Immature natural killer cell (primary cell): Measurements from ENCODE around the gene MAVS. TPM values are rescaled to one million over a fixed set of nuclear protein-coding genes. Genes with fewer than 3 reads are reported as not detected.
A peak's percentile ranks its signal among the peaks of the same experiment; 100 is the strongest.
"Not testable (repeated sequence)": the region's sequence is repeated elsewhere in the genome, so short reads cannot be mapped to it uniquely, and the experiment has no call there.

Source experiments
- DNase-seq, 3 donors: peaks; one replicate each; pipeline ENCODE4 v3.0.0; 2022; ENCODE audit warnings: mixed read lengths in 1 of 3
- H3K27ac Mint-ChIP-seq, 6 donors: one replicate each; pipeline ENCODE4 v1.8.0; 2020; ENCODE audit warnings: mixed read lengths in 6 of 6, mild to moderate bottlenecking in 5 of 6, inconsistent platforms in 4 of 6, moderate library complexity in 3 of 6
- H3K27me3 Mint-ChIP-seq, 3 donors: one replicate each; pipeline ENCODE4 v1.8.0; 2020 to 2021; ENCODE audit warnings: low read depth in 3 of 3, mild to moderate bottlenecking in 3 of 3, mixed read lengths in 3 of 3, moderate library complexity in 3 of 3, inconsistent platforms in 1 of 3
- H3K36me3 Mint-ChIP-seq, 3 donors: one replicate each; pipeline ENCODE4 v1.8.0; 2020; ENCODE audit warnings: mixed read lengths in 3 of 3, inconsistent platforms in 2 of 3, mild to moderate bottlenecking in 2 of 3
- H3K4me1 Mint-ChIP-seq, 2 donors: one replicate each; pipeline ENCODE4 v1.8.0; 2020; ENCODE audit warnings: inconsistent platforms in 2 of 2, mild to moderate bottlenecking in 2 of 2, mixed read lengths in 2 of 2, moderate library complexity in 1 of 2
- H3K4me3 Mint-ChIP-seq, 5 donors: one replicate each; pipeline ENCODE4 v1.8.0; 2020; ENCODE audit warnings: mild to moderate bottlenecking in 5 of 5, mixed read lengths in 5 of 5, inconsistent platforms in 3 of 5, moderate library complexity in 3 of 5
- H3K9me3 Mint-ChIP-seq, 6 donors: one replicate each; pipeline ENCODE4 v1.8.0; 2020; ENCODE audit warnings: mild to moderate bottlenecking in 6 of 6, mixed read lengths in 6 of 6, inconsistent platforms in 4 of 6, moderate library complexity in 3 of 6
- polyA plus RNA-seq, 3 donors: library from polyadenylated mRNA; unstranded; fragments of 300-500 nt; fragmentation: Illumina TruSeq; gene quantifications; one replicate each; pipeline ENCODE4 v1.2.3, GENCODE V29; 2021

Gene MAVS
- polyA plus RNA-seq, 3 donors from 2014 or later = 1.8 to 9.3 (median 2.5) TPM

- not testable (repeated sequence) for H3K27me3 Mint-ChIP-seq, DNase-seq, H3K9me3 Mint-ChIP-seq, H3K36me3 Mint-ChIP-seq, H3K27ac Mint-ChIP-seq
- Mint-ChIP-seq H3K4me1 (peaks cover 17 to 29% of the 10 kb centered on the region in 2 donors), H3K4me3 (peak overlapping the region in 1 of 5 donors; percentile 30)
Measured at GRCh38 chr20:3843990-3844619, 2.5 kb upstream of the MAVS start.

- no peak for DNase-seq
- Mint-ChIP-seq H3K4me3 (peak overlapping the region; percentile 86 to 91 (median 90)), H3K27me3 (peaks cover 0 to 5% (median 2%) of the 10 kb centered on the region in 3 donors), H3K36me3 (no peaks in the 10 kb centered on the region), H3K4me1 (peaks cover 24 to 31% of the 10 kb centered on the region in 2 donors), H3K27ac (peak overlapping the region; percentile 83 to 92 (median 88)), H3K9me3 (no peaks in the 10 kb centered on the region)
Measured at GRCh38 chr20:3846378-3846739, 275 bp upstream of the MAVS start.

- peaks cover 0 to 5% (median 2%) of the 10 kb centered on the region in 3 donors for H3K27me3 Mint-ChIP-seq
- H3K4me3 Mint-ChIP-seq = peak overlapping the region; percentile 86 to 91 (median 90)
- peak overlapping the region; percentile 83 to 92 (median 89) for H3K27ac Mint-ChIP-seq
- no peak for DNase-seq
- H3K9me3 Mint-ChIP-seq = no peaks in the 10 kb centered on the region
- peaks cover 24 to 33% of the 10 kb centered on the region in 2 donors for H3K4me1 Mint-ChIP-seq
- no peaks in the 10 kb centered on the region for H3K36me3 Mint-ChIP-seq
Measured at GRCh38 chr20:3847429-3847940, 851 bp downstream of the MAVS start.

- peaks cover 0 to 5% (median 2%) of the 10 kb centered on the region in 3 donors for H3K27me3 Mint-ChIP-seq
- no peaks in the 10 kb centered on the region for H3K9me3 Mint-ChIP-seq
- no peaks in the 10 kb centered on the region for H3K36me3 Mint-ChIP-seq
- no peak for DNase-seq
- peaks cover 24 to 33% of the 10 kb centered on the region in 2 donors for H3K4me1 Mint-ChIP-seq
- H3K4me3 Mint-ChIP-seq = peak overlapping the region; percentile 42 to 90 (median 86)
- H3K27ac Mint-ChIP-seq = peak overlapping the region; percentile 71 to 91 (median 83)
Measured at GRCh38 chr20:3848565-3848964, 1.9 kb downstream of the MAVS start.

- Mint-ChIP-seq H3K36me3 (peaks cover 3 to 15% (median 7%) of the 10 kb centered on the region in 3 donors), H3K27ac (no peak overlapping the region), H3K9me3 (no peaks in the 10 kb centered on the region), H3K27me3 (peaks cover 0 to 1% (median 0%) of the 10 kb centered on the region in 3 donors), H3K4me1 (peaks cover 9 to 17% of the 10 kb centered on the region in 2 donors), H3K4me3 (no peak overlapping the region)
- DNase-seq = no peak
Measured at GRCh38 chr20:3854462-3854871, 7.8 kb downstream of the MAVS start.

- H3K9me3 Mint-ChIP-seq = no peaks in the 10 kb centered on the region
- H3K4me3 Mint-ChIP-seq = no peak overlapping the region
- DNase-seq = no peak
- H3K27ac Mint-ChIP-seq = no peak overlapping the region
- H3K27me3 Mint-ChIP-seq = peaks cover 0 to 1% (median 0%) of the 10 kb centered on the region in 3 donors
- peaks cover 5 to 14% of the 10 kb centered on the region in 2 donors for H3K4me1 Mint-ChIP-seq
- H3K36me3 Mint-ChIP-seq = peaks cover 7 to 19% (median 8%) of the 10 kb centered on the region in 3 donors
Measured at GRCh38 chr20:3857405-3857804, 10.8 kb downstream of the MAVS start.

- H3K27me3 Mint-ChIP-seq = peaks cover 0 to 1% (median 0%) of the 10 kb centered on the region in 3 donors
- H3K9me3 Mint-ChIP-seq = no peaks in the 10 kb centered on the region
- H3K4me1 Mint-ChIP-seq = peaks cover 5 to 14% of the 10 kb centered on the region in 2 donors
- no peak overlapping the region for H3K4me3 Mint-ChIP-seq
- peaks cover 8 to 32% (median 10%) of the 10 kb centered on the region in 3 donors for H3K36me3 Mint-ChIP-seq
- H3K27ac Mint-ChIP-seq = no peak overlapping the region
- DNase-seq = no peak
Measured at GRCh38 chr20:3858689-3859088, 12.1 kb downstream of the MAVS start.

- no peaks in the 10 kb centered on the region for H3K9me3 Mint-ChIP-seq
- DNase-seq = no peak
- no peak overlapping the region for H3K4me3 Mint-ChIP-seq
- peaks cover 1 to 6% of the 10 kb centered on the region in 2 donors for H3K4me1 Mint-ChIP-seq
- peaks cover 8 to 29% (median 10%) of the 10 kb centered on the region in 3 donors for H3K36me3 Mint-ChIP-seq
- peak overlapping the region in 3 of 6 donors; percentile 34 to 55 (median 53) for H3K27ac Mint-ChIP-seq
- no peaks in the 10 kb centered on the region for H3K27me3 Mint-ChIP-seq
Measured at GRCh38 chr20:3861191-3861590, 14.6 kb downstream of the MAVS start.

- Mint-ChIP-seq H3K4me1 (peaks cover 0 to 1% of the 10 kb centered on the region in 2 donors), H3K36me3 (peaks cover 5 to 26% (median 7%) of the 10 kb centered on the region in 3 donors), H3K27ac (no peak overlapping the region), H3K9me3 (no peaks in the 10 kb centered on the region), H3K4me3 (no peak overlapping the region), H3K27me3 (no peaks in the 10 kb centered on the region)
- no peak for DNase-seq
Measured at GRCh38 chr20:3862333-3862732, 15.7 kb downstream of the MAVS start.

- Mint-ChIP-seq H3K4me1 (no peaks in the 10 kb centered on the region), H3K4me3 (no peak overlapping the region), H3K9me3 (no peaks in the 10 kb centered on the region), H3K36me3 (peaks cover 3 to 22% (median 5%) of the 10 kb centered on the region in 3 donors), H3K27me3 (no peaks in the 10 kb centered on the region), H3K27ac (peak overlapping the region in 1 of 6 donors; percentile 40)
- DNase-seq = no peak
Measured at GRCh38 chr20:3863317-3863716, 16.7 kb downstream of the MAVS start.

- H3K9me3 Mint-ChIP-seq = no peaks in the 10 kb centered on the region
- DNase-seq = no peak
- H3K4me1 Mint-ChIP-seq = no peaks in the 10 kb centered on the region
- peaks cover 3 to 19% (median 5%) of the 10 kb centered on the region in 3 donors for H3K36me3 Mint-ChIP-seq
- no peak overlapping the region for H3K4me3 Mint-ChIP-seq
- H3K27me3 Mint-ChIP-seq = no peaks in the 10 kb centered on the region
- H3K27ac Mint-ChIP-seq = no peak overlapping the region
Measured at GRCh38 chr20:3864518-3864917, 17.9 kb downstream of the MAVS start.

- H3K9me3 Mint-ChIP-seq = no peaks in the 10 kb centered on the region
- peaks cover 3 to 19% (median 5%) of the 10 kb centered on the region in 3 donors for H3K36me3 Mint-ChIP-seq
- no peak overlapping the region for H3K4me3 Mint-ChIP-seq
- H3K27me3 Mint-ChIP-seq = no peaks in the 10 kb centered on the region
- no peak for DNase-seq
- H3K27ac Mint-ChIP-seq = no peak overlapping the region
- H3K4me1 Mint-ChIP-seq = no peaks in the 10 kb centered on the region
Measured at GRCh38 chr20:3865152-3865886, 18.7 kb downstream of the MAVS start.

- Mint-ChIP-seq H3K27me3 (no peaks in the 10 kb centered on the region), H3K36me3 (peaks cover 3 to 19% (median 5%) of the 10 kb centered on the region in 3 donors), H3K27ac (no peak overlapping the region), H3K4me3 (no peak overlapping the region), H3K9me3 (no peaks in the 10 kb centered on the region), H3K4me1 (no peaks in the 10 kb centered on the region)
- DNase-seq = no peak
Measured at GRCh38 chr20:3865887-3866407, 19.3 kb downstream of the MAVS start.

GRCh38 chr20:3866464-3866863 lies 19.8 kb downstream of the MAVS start:
- Mint-ChIP-seq H3K27me3 (no peaks in the 10 kb centered on the region), H3K36me3 (peaks cover under 1 to 19% (median 3%) of the 10 kb centered on the region in 3 donors), H3K4me1 (no peaks in the 10 kb centered on the region), H3K27ac (peak overlapping the region in 1 of 6 donors; percentile 58), H3K9me3 (no peaks in the 10 kb centered on the region), H3K4me3 (no peak overlapping the region)
- DNase-seq = no peak
